BLaER1 treated with 17β-estradiol and CSF1 and Interleukin-3, amounts not matched to agents 10 nM and 100 nM (cell line): ENCODE data around the gene GPRC6A.
"Not testable (repeated sequence)": the region's sequence is repeated elsewhere in the genome, so short reads cannot be mapped to it uniquely, and the experiment has no call there.

Experiments used
- H3K27ac ChIP-seq, 11 experiments: shearing (Covaris generic); formaldehyde crosslinking; 2 replicates each; pipeline ENCODE4 v1.8.1; 2022
- H3K27me3 ChIP-seq, 11 experiments: shearing (Covaris generic); formaldehyde crosslinking; 2 replicates each; pipeline ENCODE4 v1.8.1; 2022
- H3K36me3 ChIP-seq, 11 experiments: shearing (Covaris generic); formaldehyde crosslinking; 2 replicates each; pipeline ENCODE4 v1.8.1; 2022
- H3K4me1 ChIP-seq, 10 experiments: shearing (Covaris generic); formaldehyde crosslinking; 2 replicates each; pipeline ENCODE4 v1.8.1; 2022
- H3K4me2 ChIP-seq, 11 experiments: shearing (Covaris generic); formaldehyde crosslinking; 2 replicates each; pipeline ENCODE4 v1.8.1; 2022
- H3K4me3 ChIP-seq, 10 experiments: shearing (Covaris generic); formaldehyde crosslinking; 2 replicates each; pipeline ENCODE4 v1.8.1; 2022
- H3K9ac ChIP-seq, 11 experiments: shearing (Covaris generic); formaldehyde crosslinking; 2 replicates each; pipeline ENCODE4 v1.8.1; 2022
- H3K9me3 ChIP-seq, 11 experiments: shearing (Covaris generic); formaldehyde crosslinking; replicated peaks in 1 of 11; 2 replicates each; pipeline ENCODE4 v1.8.1; 2022
- H4K20me1 ChIP-seq, 11 experiments: shearing (Covaris generic); formaldehyde crosslinking; 2 replicates each; pipeline ENCODE4 v1.8.1; 2022
- Cebpa-rat ChIP-seq, 11 experiments: shearing (Covaris generic); IDR thresholded peaks; 2 replicates each; pipeline ENCODE4 v1.8.1; 2022

The GPRC6A gene

DNA sequence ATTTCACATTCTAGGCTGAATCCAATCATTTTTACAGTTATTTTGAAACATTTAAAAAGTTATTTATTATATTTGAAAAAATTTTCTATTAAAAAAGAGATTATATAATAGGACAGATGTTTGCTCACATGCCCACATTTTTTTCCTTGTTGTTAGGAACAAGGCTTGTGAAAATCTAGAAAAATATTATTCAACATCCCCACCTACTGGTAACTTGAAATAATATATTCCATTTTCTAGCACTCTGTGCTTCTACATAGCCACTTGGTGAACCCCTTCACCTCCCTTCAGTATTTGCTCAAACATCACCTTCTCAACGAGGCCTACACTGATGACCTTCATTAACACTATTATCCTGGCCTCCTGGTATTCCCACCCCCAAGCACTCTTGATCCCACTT, 18.3 kb upstream of the GPRC6A start:
- Histone ChIP-seq H3K4me3 (no peak overlapping the region), H4K20me1 (no peaks in the 10 kb centered on the region), H3K9ac (no peak overlapping the region), H3K27ac (no peak overlapping the region), H3K4me1 (0 out of 20 replicates have a peak, but pooled peaks cover 0 to 6% (median 0%) of the 10 kb centered on the region in 10 experiments), H3K9me3 (peaks cover 0 to 14% (median 4%) of the 10 kb centered on the region in 11 experiments; a peak in 6 of 22 replicates), H3K36me3 (no peaks in the 10 kb centered on the region), H3K27me3 (no peaks in the 10 kb centered on the region), H3K4me2 (no peak overlapping the region)
- no peak for TF ChIP-seq Cebpa-rat (IDR thresholded peaks at IDR 0.05)

DNA sequence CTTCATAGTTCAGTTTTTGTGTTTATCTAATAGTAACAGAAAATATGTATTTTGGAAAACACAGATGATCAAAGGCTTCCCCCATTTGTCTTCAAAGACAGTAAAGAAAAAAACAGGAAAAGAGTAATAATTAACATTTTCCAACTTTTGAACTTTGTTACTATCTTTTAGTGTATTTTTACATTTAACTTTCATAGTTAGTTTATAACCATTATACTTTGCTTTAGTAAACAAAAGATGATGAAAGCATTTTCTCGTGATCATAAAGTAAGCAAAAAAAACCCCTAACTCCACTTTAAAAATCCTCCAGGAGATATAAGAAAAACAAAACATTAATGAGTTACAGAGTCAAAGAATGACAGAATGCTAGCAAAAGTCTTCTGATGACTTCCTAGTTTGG, 13.6 kb upstream of the GPRC6A start:
- Histone ChIP-seq H3K9ac (no peak overlapping the region), H3K4me3 (no peak overlapping the region), H3K4me2 (no peak overlapping the region), H3K27me3 (no peaks in the 10 kb centered on the region), H3K4me1 (peaks cover 0 to 21% (median 4%) of the 10 kb centered on the region in 10 experiments; a peak in 9 of 20 replicates), H3K27ac (no peak overlapping the region), H4K20me1 (no peaks in the 10 kb centered on the region), H3K36me3 (no peaks in the 10 kb centered on the region), H3K9me3 (no peaks in the 10 kb centered on the region)
- TF ChIP-seq Cebpa-rat (IDR thresholded peaks at IDR 0.05): no peak

DNA sequence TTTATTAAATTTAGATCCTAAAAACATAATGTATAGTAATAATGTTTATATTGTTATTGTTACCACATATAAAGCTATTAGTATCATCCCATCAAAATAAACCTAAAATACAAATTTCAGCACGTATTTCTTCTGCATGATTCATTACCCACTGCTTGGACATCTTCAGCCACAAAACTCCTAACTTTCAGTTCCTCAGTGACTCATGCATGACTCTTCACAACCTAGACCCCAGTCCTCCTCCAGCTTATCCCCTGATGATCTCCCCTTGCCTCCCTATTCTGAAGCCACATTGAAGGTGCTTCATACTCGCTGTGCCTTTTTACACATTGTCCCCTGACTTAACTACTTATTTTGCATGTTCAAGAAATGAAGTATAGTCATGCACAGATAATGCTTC, 11.2 kb upstream of the GPRC6A start:
- Histone ChIP-seq H3K9ac (no peak overlapping the region), H3K27ac (peak overlapping the region in 1 of 11 experiments; percentile 43; a peak in 1 of 22 replicates), H4K20me1 (no peaks in the 10 kb centered on the region), H3K36me3 (no peaks in the 10 kb centered on the region), H3K4me1 (peaks cover 0 to 21% (median 4%) of the 10 kb centered on the region in 10 experiments; a peak in 9 of 20 replicates), H3K27me3 (no peaks in the 10 kb centered on the region), H3K4me2 (peak overlapping the region in 3 of 11 experiments; percentile 16 to 53 (median 32); a peak in 3 of 22 replicates), H3K4me3 (no peak overlapping the region), H3K9me3 (no peaks in the 10 kb centered on the region)
- no peak for TF ChIP-seq Cebpa-rat (IDR thresholded peaks at IDR 0.05)

DNA sequence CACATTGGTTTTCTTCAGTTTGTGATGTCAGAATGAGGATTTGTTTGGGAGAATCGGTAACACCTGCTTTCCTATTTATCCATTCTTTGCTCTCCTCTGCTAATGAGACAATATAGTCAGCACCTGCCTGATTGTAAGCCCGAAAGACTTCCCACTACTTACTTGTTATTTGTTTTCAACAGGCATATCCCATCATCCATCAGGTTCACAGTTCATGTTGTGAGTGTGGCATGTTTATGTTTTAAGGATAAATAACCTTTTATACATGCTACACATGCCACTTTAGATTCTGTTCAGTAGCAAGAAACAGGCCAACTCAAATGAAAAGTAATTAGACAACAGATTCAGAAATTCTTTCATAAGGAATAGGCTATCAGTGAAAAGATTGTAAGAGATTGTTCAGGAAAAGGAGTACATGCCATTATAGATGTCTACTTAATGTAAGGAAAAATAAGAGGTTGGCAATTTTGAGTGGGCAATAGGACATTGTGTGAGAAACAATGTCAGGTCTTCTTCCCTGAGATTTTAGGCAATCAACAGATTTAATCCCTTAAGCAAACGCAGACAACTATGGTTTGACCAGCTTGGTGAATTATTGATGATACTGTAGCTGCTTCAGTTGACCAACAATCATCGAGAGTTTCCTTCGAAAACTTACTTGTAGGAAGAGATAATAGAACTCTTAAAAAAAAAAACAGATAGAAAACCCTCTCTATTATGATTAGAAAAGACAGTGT, 7.9 kb upstream of the GPRC6A start:
- Histone ChIP-seq H3K4me2 (no peak overlapping the region), H3K4me1 (peaks cover 0 to 21% (median 6%) of the 10 kb centered on the region in 10 experiments; a peak in 9 of 20 replicates), H3K27me3 (no peaks in the 10 kb centered on the region), H3K4me3 (no peak overlapping the region), H3K9me3 (no peaks in the 10 kb centered on the region), H3K36me3 (no peaks in the 10 kb centered on the region), H4K20me1 (no peaks in the 10 kb centered on the region), H3K27ac (no peak overlapping the region), H3K9ac (no peak overlapping the region)
- TF ChIP-seq Cebpa-rat (IDR thresholded peaks at IDR 0.05): no peak

DNA sequence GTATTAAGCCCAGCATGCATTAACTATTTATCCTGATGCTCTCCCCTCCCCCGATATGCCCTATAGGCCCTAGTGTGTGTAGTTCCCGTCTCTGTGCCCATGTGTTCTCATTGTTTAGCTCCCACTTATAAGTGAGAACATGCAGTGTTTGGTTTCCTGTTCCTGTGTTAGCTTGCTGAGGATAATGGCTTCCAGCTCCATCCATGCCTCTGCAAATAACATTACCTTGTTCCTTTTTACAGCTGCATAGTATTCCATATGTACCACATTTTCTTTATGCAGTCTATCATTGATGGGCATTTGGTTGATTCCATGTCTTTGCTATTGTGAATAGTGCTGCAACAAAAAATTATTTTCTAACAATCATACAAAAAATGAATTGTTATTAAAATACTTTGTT, 5.6 kb upstream of the GPRC6A start:
- not testable (repeated sequence) for H3K36me3 ChIP-seq, H3K27me3 ChIP-seq, H3K27ac ChIP-seq

DNA sequence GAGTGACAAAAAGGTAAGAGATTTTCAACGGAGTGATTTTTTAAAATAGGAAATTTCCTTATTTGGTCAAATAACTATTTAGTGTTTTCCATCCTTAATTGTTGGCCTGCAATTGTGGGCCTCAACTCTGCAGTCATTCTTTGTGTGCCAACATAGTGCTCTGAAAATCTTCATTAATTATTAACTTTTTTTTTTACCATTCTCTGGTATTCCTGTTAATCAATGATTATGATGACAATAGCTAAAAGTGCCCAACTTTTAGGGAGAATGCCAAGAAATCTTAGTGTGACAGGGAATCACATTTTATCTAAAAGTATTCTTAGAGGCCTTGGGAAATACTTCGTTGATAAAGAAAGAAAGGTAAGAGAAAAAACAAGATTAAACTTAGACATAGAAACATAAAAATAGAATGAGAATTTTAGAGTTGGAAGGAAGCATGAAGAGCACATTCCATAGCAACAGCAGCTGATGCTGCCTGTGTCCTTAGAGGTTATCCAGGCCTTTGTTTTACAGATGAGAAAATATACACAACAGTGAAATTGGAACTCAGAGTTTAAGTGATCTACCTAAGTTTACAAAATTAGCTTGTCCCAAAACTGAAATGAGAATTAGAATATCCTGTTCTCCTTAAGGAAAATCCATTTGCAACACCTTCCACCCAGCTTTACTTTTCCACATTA, 1.2 kb downstream of the GPRC6A start:
- Histone ChIP-seq H3K27ac (no peak overlapping the region), H3K4me3 (no peak overlapping the region), H3K9me3 (peaks cover 0 to 10% (median 0%) of the 10 kb centered on the region in 11 experiments; a peak in 4 of 22 replicates), H3K4me1 (peaks cover 0 to 9% (median 0%) of the 10 kb centered on the region in 10 experiments; a peak in 4 of 20 replicates), H4K20me1 (no peaks in the 10 kb centered on the region), H3K27me3 (no peaks in the 10 kb centered on the region), H3K4me2 (no peak overlapping the region), H3K9ac (no peak overlapping the region), H3K36me3 (no peaks in the 10 kb centered on the region)
- no peak for TF ChIP-seq Cebpa-rat (IDR thresholded peaks at IDR 0.05)

More for the DNA sequence above, 5.6 kb upstream of the GPRC6A start:
- H3K4me1 ChIP-seq: peaks cover 0 to 12% (median 3%) of the 10 kb centered on the region in 10 experiments; a peak in 8 of 20 replicates
- not testable (repeated sequence) for H4K20me1 ChIP-seq, H3K9me3 ChIP-seq, H3K9ac ChIP-seq, H3K4me2 ChIP-seq, H3K4me3 ChIP-seq

DNA sequence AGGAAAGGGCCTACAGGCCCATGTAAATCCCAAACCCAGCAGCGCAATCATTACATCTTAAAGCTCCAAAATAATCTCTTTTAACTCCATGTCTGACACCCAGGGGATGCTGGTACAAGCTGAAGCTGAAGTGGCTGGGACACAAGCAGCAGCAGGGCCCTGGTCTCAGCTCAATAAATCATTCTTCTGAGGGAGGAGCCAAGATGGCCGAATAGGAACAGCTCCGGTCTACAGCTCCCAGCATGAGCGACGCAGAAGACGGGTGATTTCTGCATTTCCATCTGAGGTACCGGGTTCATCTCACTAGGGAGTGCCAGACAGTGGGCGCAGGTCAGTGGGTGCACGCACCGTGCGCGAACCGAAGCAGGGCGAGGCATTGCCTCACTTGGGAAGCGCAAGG, 12.5 kb downstream of the GPRC6A start:
- H3K4me1 ChIP-seq, H3K27me3 ChIP-seq, H3K36me3 ChIP-seq, H3K4me3 ChIP-seq, H4K20me1 ChIP-seq, H3K9ac ChIP-seq, H3K27ac ChIP-seq, H3K4me2 ChIP-seq: not testable (repeated sequence)
- peaks cover 6 to 18% (median 12%) of the 10 kb centered on the region in 11 experiments; a peak in 18 of 22 replicates for H3K9me3 ChIP-seq

DNA sequence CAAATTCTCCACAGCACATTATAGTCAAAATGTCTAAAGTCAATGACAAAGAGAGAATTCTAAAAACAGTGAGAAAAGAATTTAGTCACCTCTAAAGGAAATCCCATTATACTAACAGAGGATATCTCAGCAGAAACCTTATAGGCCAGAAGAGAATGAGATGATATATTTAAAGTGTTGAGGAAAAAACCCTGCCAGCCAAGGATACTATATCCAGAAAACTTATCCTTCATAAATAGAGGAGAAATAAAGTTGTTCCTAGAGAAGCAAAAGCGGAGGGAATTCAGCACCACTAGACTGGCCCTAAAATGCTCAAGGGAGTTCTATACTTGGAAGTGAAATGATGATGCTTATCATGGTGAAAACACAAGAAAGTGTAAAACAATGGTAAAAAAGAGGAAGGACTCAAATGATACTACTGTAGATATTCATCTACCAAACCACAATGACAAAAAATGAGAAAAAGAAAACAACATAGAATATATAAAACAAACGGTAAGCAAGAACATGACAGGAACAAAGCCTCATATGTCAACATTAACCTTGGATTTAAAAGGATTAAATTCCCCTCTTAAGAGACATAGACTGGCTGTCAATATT, 16.7 kb downstream of the GPRC6A start:
- no peak overlapping the region for H3K9ac ChIP-seq
- H3K9me3 ChIP-seq: peaks cover 6 to 23% (median 15%) of the 10 kb centered on the region in 11 experiments; a peak in 18 of 22 replicates
- no peak overlapping the region for H3K4me3 ChIP-seq
- no peak overlapping the region for H3K4me2 ChIP-seq
- no peaks in the 10 kb centered on the region for H3K4me1 ChIP-seq
- H3K36me3 ChIP-seq: no peaks in the 10 kb centered on the region
- TF ChIP-seq Cebpa-rat (IDR thresholded peaks at IDR 0.05): no peak
- no peaks in the 10 kb centered on the region for H3K27me3 ChIP-seq
- H4K20me1 ChIP-seq: no peaks in the 10 kb centered on the region
- no peak overlapping the region for H3K27ac ChIP-seq

DNA sequence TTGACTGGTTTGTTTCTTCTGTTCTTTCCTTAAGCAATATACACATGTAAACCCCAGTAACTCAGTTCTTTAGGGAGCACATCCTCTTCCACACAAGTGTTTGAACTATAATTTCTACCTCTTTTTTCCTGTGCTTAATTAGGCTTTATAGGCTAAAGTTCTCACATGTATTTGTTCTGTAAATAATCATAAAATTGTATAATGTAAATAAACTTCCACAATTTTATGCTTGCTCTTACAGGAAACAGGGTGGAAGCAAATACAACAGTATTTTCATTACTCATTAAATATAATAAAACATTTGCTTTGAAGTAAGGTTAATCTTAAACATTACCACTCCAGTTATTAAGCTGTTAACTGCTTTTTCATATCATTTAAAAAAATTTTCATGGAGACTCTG, 26.9 kb downstream of the GPRC6A start:
- Histone ChIP-seq H3K27ac (no peak overlapping the region), H3K4me1 (no peaks in the 10 kb centered on the region), H3K4me3 (no peak overlapping the region), H3K27me3 (no peaks in the 10 kb centered on the region), H4K20me1 (no peaks in the 10 kb centered on the region), H3K36me3 (no peaks in the 10 kb centered on the region), H3K9me3 (no peaks in the 10 kb centered on the region), H3K4me2 (no peak overlapping the region), H3K9ac (no peak overlapping the region)
- TF ChIP-seq Cebpa-rat (IDR thresholded peaks at IDR 0.05): no peak
